ENCODE measurements around the gene ERI2. TPM values are rescaled to one million over a fixed set of nuclear protein-coding genes. Genes with fewer than 3 reads are reported as not detected.

ERI2 gene
- total and polyA plus RNA-seq, 2 of the 4 experiments (the other 2 are of a cell fraction) = 7.5 to 10.2 TPM

DNA sequence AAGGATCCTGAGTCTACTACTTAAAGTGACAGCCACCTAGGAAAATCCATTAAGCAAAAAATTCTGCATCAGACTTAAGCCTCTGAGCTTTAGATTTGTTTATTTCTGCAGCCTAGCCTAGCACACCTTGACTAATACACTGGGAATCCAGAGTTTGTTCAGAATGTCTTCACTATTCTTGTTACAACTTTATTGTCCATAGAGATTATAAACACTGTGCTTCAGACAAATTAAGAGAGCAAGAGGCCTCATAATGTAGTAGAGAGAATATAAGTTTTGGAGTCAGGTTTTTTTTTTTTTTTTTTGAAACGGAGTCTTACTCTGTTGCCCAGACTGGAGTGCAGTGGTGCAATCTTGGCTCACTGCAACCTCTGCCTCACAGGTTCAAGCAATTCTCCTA is 55.7 kb downstream of the ERI2 start:
- no peaks in the 10 kb centered on the region for H3K79me1 ChIP-seq (ENCODE audit: low read depth in 1 of 2, low read length in 2 of 2)
- H3K4me1 ChIP-seq (ENCODE audit: control insufficient read depth, insufficient read depth, low read length) = no peaks in the 10 kb centered on the region
- TF ChIP-seq FOS (IDR thresholded peaks at IDR 0.05; ENCODE audit: low read depth, low read length) = no peak
- TF ChIP-seq RCOR1 (IDR thresholded peaks at IDR 0.05; ENCODE audit: insufficient replicate concordance, low read length) = no peak
- TF ChIP-seq MXI1 (IDR thresholded peaks at IDR 0.05; ENCODE audit: borderline replicate concordance, low read depth, low read length) = no peak
- no peak overlapping the region for H4K8ac ChIP-seq (ENCODE audit: low read depth in 2 of 2, low read length in 2 of 2)
- H3K4ac ChIP-seq (ENCODE audit: low read depth, low read length) = no peak overlapping the region
- intact Hi-C loops (cut with micrococcal nuclease) (no loop called here), dilution Hi-C loops (cut with HindIII; ENCODE audit: low sequenced_read_pairs, unreplicated experiment) (no loop called here), in situ Hi-C loops (cut with MboI; ENCODE audit: low sequenced_read_pairs) (no loop called here)
- ATAC-seq (ENCODE audit: low read depth) = no peak
- no peak overlapping the region for H2BK5ac ChIP-seq (ENCODE audit: low read depth, low read length, poor library complexity, severe bottlenecking)
- ChIA-PET CTCF (no interaction called here), POLR2A (ENCODE audit: unreplicated experiment) (interaction anchor here (0.5 kb wide), 1 partner anchor 11 kb away, joined by 3 read pairs; no protein-coding TSS in a partner anchor)
- H2AK5ac ChIP-seq (ENCODE audit: low read depth, low read length) = no peak overlapping the region
- no peaks in the 10 kb centered on the region for H3K36me3 ChIP-seq (ENCODE audit: control insufficient read depth, insufficient read depth, low read length)
- H2AFZ ChIP-seq (replicated peaks; ENCODE audit: low read length, poor library complexity) = no peak overlapping the region
- no peak overlapping the region for H2BK120ac ChIP-seq (ENCODE audit: low read depth, low read length)
- no peak overlapping the region for H3K4me3 ChIP-seq (ENCODE audit: insufficient read depth, low read depth, low read length)
- H4K20me1 ChIP-seq (ENCODE audit: insufficient read depth, low read length) = no peaks in the 10 kb centered on the region
- no TSS peak for BruUV-seq (replicated peaks)
- H3K18ac ChIP-seq (ENCODE audit: low read depth, low read length) = no peak overlapping the region
- no peak overlapping the region for H4K5ac ChIP-seq (ENCODE audit: low read depth, low read length)
- no peak overlapping the region for H3K56ac ChIP-seq (ENCODE audit: extremely low read depth, insufficient read depth, low read length)
- no peak overlapping the region for H3K9ac ChIP-seq (ENCODE audit: low read depth, low read length)
- WGBS, 2 experiments (ENCODE audit: extremely low coverage in 2 of 2, insufficient read length in 1 of 2) = no CpG with 5 or more reads among the region's 1 CpG
- no peaks in the 10 kb centered on the region for H3K9me3 ChIP-seq (ENCODE audit: control insufficient read depth, insufficient read depth, low read length)
- H2BK20ac ChIP-seq (ENCODE audit: low read depth, low read length) = no peak overlapping the region
- H3K27me3 ChIP-seq (ENCODE audit: control insufficient read depth, insufficient read depth, low read length) = no peaks in the 10 kb centered on the region
- DNase-seq = peak; percentile 1
- no peak overlapping the region for H2AK9ac ChIP-seq (replicated peaks; ENCODE audit: low read depth, low read length, poor library complexity)
- no peak overlapping the region for H3K27ac ChIP-seq (ENCODE audit: insufficient read depth, low read length)
- no peak overlapping the region for H2BK15ac ChIP-seq (ENCODE audit: low read depth, low read length)
- no peak overlapping the region for H4K91ac ChIP-seq (ENCODE audit: insufficient read depth, low read depth, low read length)
- no peak overlapping the region for H3K14ac ChIP-seq (replicated peaks; ENCODE audit: low read depth, low read length)
- H3K9me1 ChIP-seq (ENCODE audit: insufficient read depth, low read length) = no peaks in the 10 kb centered on the region
- H3K23ac ChIP-seq (ENCODE audit: low read depth, low read length) = no peak overlapping the region
- no peak overlapping the region for H3K4me2 ChIP-seq (ENCODE audit: low read depth, low read length)

All from IMR-90 (cell line).